ENCODE measurements around the gene PSMD11. TPM values are rescaled to one million over a fixed set of nuclear protein-coding genes. Genes with fewer than 3 reads are reported as not detected.

PSMD11 gene
- total RNA-seq, 4 donors from 2014 or later: 43.3 to 81.0 (median 57.3) TPM

DNA sequence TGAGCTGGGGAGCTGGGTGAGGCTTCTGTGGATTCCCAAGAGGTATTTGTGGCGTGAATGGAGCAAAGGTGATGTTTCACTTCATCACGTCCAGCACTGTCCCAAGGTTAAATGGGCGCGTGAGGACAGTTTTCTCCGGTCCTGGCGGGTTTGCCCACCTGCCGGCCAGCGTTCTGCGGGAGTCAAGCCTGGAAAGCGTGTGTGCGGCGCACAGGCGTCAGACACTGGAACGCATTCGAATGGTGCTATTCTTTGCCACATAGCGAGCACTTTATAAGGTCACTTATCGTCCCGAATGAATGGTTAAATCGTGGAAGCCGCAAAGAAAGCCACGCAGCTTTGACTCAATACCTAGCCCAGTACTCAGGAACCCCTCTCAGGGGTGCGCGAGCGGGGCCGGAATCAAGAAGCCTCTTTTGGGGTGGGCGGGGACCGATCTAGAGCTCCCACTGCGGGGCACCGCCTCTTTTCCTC is 446 bp upstream of the PSMD11 start:
- TF ChIP-seq, protein P1, sequence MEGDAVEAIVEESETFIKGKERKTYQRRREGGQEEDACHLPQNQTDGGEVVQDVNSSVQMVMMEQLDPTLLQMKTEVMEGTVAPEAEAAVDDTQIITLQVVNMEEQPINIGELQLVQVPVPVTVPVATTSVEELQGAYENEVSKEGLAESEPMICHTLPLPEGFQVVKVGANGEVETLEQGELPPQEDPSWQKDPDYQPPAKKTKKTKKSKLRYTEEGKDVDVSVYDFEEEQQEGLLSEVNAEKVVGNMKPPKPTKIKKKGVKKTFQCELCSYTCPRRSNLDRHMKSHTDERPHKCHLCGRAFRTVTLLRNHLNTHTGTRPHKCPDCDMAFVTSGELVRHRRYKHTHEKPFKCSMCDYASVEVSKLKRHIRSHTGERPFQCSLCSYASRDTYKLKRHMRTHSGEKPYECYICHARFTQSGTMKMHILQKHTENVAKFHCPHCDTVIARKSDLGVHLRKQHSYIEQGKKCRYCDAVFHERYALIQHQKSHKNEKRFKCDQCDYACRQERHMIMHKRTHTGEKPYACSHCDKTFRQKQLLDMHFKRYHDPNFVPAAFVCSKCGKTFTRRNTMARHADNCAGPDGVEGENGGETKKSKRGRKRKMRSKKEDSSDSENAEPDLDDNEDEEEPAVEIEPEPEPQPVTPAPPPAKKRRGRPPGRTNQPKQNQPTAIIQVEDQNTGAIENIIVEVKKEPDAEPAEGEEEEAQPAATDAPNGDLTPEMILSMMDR (IDR thresholded peaks at IDR 0.05; ENCODE audit: low read depth): no peak

DNA sequence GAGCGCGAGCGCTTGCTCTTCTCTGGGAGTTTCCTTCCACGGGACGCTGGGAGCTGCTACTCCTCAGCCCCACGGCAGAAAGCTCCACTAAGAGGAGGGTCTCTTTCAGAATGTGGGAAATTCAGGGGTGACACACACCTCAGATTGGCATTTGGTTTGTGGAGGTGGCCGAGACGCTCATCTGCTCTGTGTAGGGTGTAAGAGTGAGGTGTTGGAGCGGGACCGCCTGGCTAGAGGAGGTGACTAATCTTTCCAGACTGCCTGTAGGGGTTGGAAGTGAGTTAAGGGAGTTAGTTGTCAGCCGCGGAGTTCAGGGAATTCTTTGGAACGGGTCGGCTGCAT is 735 bp downstream of the PSMD11 start:
- TF ChIP-seq, protein P1 (IDR thresholded peaks at IDR 0.05; ENCODE audit: low read depth): no peak

DNA sequence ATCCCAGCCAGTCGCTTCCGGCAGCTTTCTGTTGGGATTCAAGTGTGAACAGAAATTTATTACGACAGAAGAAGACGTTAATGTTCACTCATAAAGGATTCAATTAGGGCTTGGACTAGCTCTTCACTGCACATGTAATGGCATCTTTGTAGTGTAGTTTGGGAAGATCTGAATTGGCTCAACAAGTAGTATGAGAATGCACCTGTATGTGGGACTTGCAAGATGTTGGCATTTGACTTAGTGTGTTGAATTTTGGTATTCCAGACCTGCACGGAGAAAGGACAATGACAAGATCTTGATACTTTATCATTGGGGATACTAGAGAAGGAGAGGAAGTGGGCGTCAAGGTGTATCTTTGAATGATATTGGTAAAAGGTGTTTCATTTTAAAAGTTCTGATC is 1.2 kb downstream of the PSMD11 start:
- TF ChIP-seq, protein P1 (IDR thresholded peaks at IDR 0.05; ENCODE audit: low read depth): no peak

DNA sequence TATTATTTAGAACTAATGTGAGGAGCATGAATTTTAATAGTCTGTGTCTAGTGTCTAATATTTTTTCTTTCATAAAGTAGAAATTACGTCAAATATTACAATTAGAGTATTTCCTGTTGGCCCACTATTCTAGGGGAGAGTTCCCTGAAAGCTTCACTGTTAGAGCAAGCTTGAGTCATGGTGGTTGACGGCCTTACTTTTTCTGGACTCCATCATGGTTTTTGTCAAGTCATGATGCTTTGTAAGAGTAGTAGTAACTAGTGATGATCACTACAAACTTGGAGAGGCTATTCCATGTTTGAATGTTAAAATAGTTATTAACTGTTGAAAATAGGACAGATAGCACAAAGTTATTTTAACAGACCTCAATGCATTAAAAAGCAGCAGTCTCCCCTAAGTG is 1.7 kb downstream of the PSMD11 start:
- TF ChIP-seq, protein P1 (IDR thresholded peaks at IDR 0.05; ENCODE audit: low read depth): no peak

- TF ChIP-seq, protein P1 (IDR thresholded peaks at IDR 0.05; ENCODE audit: low read depth): no peak
Observed at GRCh38 chr17:32446949-32447348, 2.6 kb downstream of the PSMD11 start.

- TF ChIP-seq, protein P1 (IDR thresholded peaks at IDR 0.05; ENCODE audit: low read depth): no peak
Observed at GRCh38 chr17:32449963-32450362, 5.7 kb downstream of the PSMD11 start.

- TF ChIP-seq, protein P1 (IDR thresholded peaks at IDR 0.05; ENCODE audit: low read depth): no peak
Observed at GRCh38 chr17:32451879-32452278, 7.6 kb downstream of the PSMD11 start.
